Measurements from ENCODE around the gene POLR2F. TPM values are rescaled to one million over a fixed set of nuclear protein-coding genes. Genes with fewer than 3 reads are reported as not detected.

The POLR2F gene
- total and polyA plus RNA-seq, 9 of the 15 experiments (the other 6 are each of a cell fraction or from before 2014, with no cell fraction given): 98.9 to 410 (median 168) TPM

- TF ChIP-seq ZBTB7A (IDR thresholded peaks at IDR 0.05; ENCODE audit: borderline replicate concordance, control insufficient read depth, low read depth, low read length) (peak; percentile 95), JUN (IDR thresholded peaks at IDR 0.05; ENCODE audit: borderline replicate concordance, low read depth, low read length) (peak; percentile 95), JUN (CRISPR knock-in tag; IDR thresholded peaks at IDR 0.05; ENCODE audit: borderline replicate concordance) (peak; percentile 97), STAG1 (CRISPR knock-in tag; IDR thresholded peaks at IDR 0.05; ENCODE audit: borderline replicate concordance) (no peak), BRF1 (IDR thresholded peaks at IDR 0.05; ENCODE audit: borderline replicate concordance, extremely low read depth, insufficient read length) (no peak), CBX2 (IDR thresholded peaks at IDR 0.05; ENCODE audit: insufficient read depth, low read length, poor library complexity, severe bottlenecking) (no peak), DLX4 (CRISPR knock-in tag; IDR thresholded peaks at IDR 0.05) (no peak), SMARCA5 (IDR thresholded peaks at IDR 0.05) (no peak), STAT5A (IDR thresholded peaks at IDR 0.05; ENCODE audit: borderline replicate concordance, low read length) (no peak), HCFC1 (IDR thresholded peaks at IDR 0.05; ENCODE audit: low read depth, low read length) (no peak), NFYB (IDR thresholded peaks at IDR 0.05; ENCODE audit: extremely low read depth, insufficient read length) (no peak), CREB1 (IDR thresholded peaks at IDR 0.05) (no peak), CREB1 (CRISPR knock-in tag; IDR thresholded peaks at IDR 0.05) (no peak), POLR2B (IDR thresholded peaks at IDR 0.05; ENCODE audit: low read depth, partially characterized antibody) (no peak), NKRF (IDR thresholded peaks at IDR 0.05; ENCODE audit: borderline replicate concordance) (no peak), ZNF766 (CRISPR knock-in tag; conservative IDR thresholded peaks at IDR 0.05) (no peak; the same call in none of the 2 replicates), ZBTB12 (CRISPR knock-in tag; IDR thresholded peaks at IDR 0.05) (no peak), DIDO1 (tag; IDR thresholded peaks at IDR 0.05; ENCODE audit: low read depth) (no peak), LARP7 (IDR thresholded peaks at IDR 0.05) (no peak)
These were observed 48.6 kb upstream of the POLR2F start (continued) for GRCh38 chr22:37904572-37905533.
